ENCODE data around the gene LMX1B.

- no peak for TF ChIP-seq POLR2A (IDR thresholded peaks at IDR 0.05)
- no peak for TF ChIP-seq POLR2AphosphoS5 (IDR thresholded peaks at IDR 0.05)
- no peak for TF ChIP-seq CTCF (IDR thresholded peaks at IDR 0.05 in 8 of 11, conservative IDR thresholded peaks at IDR 0.05 in 3 of 11)
Measured at GRCh38 chr9:126595982-126596381, 17.7 kb upstream of the LMX1B start.

Data from spleen (tissue), 7 donors.